SJSA1 (cell line): Measurements from ENCODE around the gene GPR39. TPM values are rescaled to one million over a fixed set of nuclear protein-coding genes. Genes with fewer than 3 reads are reported as not detected.

Experiments used
- DNase-seq, 2 experiments: peaks; one replicate each; pipeline ENCODE4 v3.0.0-alpha.2; 2015 to 2020; ENCODE audit warnings: low spot score in 2 of 2, low read depth in 1 of 2
- H3K27ac ChIP-seq: fragments of 250-450 bp; sonication (Bioruptor Pico); 2 replicates; pipeline ENCODE4 v1.5.1; 2020; ENCODE audit warnings: mild to moderate bottlenecking, moderate library complexity
- H3K27me3 ChIP-seq: fragments of 250-450 bp; sonication (Bioruptor Pico); replicated peaks from 2 replicates; pipeline ENCODE4 v1.5.1; 2020; ENCODE audit warnings: mild to moderate bottlenecking, moderate library complexity
- H3K36me3 ChIP-seq: fragments of 250-450 bp; sonication (Bioruptor Pico); 2 replicates; pipeline ENCODE4 v1.5.1; 2020; ENCODE audit warnings: mild to moderate bottlenecking
- H3K4me1 ChIP-seq: fragments of 250-450 bp; sonication (Bioruptor Pico); replicated peaks from 2 replicates; pipeline ENCODE4 v1.6.1; 2021; ENCODE audit warnings: mild to moderate bottlenecking
- H3K4me3 ChIP-seq: fragments of 250-450 bp; sonication (Bioruptor Pico); 2 replicates; pipeline ENCODE4 v1.5.1; 2020; ENCODE audit warnings: mild to moderate bottlenecking
- H3K9me3 ChIP-seq: fragments of 250-450 bp; sonication (Bioruptor Pico); replicated peaks from 2 replicates; pipeline ENCODE4 v1.5.1; 2020; ENCODE audit warnings: mild to moderate bottlenecking
- total RNA-seq: library from RNA; depleted of rRNA; stranded (reverse); fragments of >200 nt; shearing (Covaris generic); gene quantifications from 2 replicates; pipeline ENCODE4 v1.2.3, GENCODE V29; 2014

Gene GPR39
- total RNA-seq, 1 experiment from 2014 or later, result 2.6 TPM

- Histone ChIP-seq H3K36me3 (peaks cover 51% of the 10 kb centered on the region), H3K27ac (no peak overlapping the region), H3K4me1 (peaks cover 22% of the 10 kb centered on the region), H3K9me3 (no peaks in the 10 kb centered on the region), H3K4me3 (no peak overlapping the region), H3K27me3 (no peaks in the 10 kb centered on the region)
- DNase-seq, result no peak
These were observed 230.0 kb downstream of the GPR39 start for GRCh38 chr2:132646540-132647108.

- no peaks in the 10 kb centered on the region for H3K9me3 ChIP-seq
- no peaks in the 10 kb centered on the region for H3K27me3 ChIP-seq
- H3K27ac ChIP-seq, result peak overlapping the region; percentile 94
- H3K4me1 ChIP-seq, result peaks cover 49% of the 10 kb centered on the region
- peak; percentile 85 to 87 for DNase-seq
- H3K36me3 ChIP-seq, result peaks cover 23% of the 10 kb centered on the region
- no peak overlapping the region for H3K4me3 ChIP-seq
These were observed 234.8 kb downstream of the GPR39 start for GRCh38 chr2:132651115-132652045.

GRCh38 chr2:132652474-132652873 lies 235.9 kb downstream of the GPR39 start:
- Histone ChIP-seq H3K36me3 (peaks cover 31% of the 10 kb centered on the region), H3K4me3 (no peak overlapping the region), H3K27ac (peak overlapping the region; percentile 94), H3K27me3 (no peaks in the 10 kb centered on the region), H3K4me1 (peaks cover 60% of the 10 kb centered on the region), H3K9me3 (no peaks in the 10 kb centered on the region)
- peak; percentile 93 to 98 for DNase-seq

- peak in 1 of 2 experiments; percentile 19 for DNase-seq
These were observed 237.7 kb downstream of the GPR39 start for GRCh38 chr2:132654335-132654734.

GRCh38 chr2:132654968-132655367 lies 238.4 kb downstream of the GPR39 start:
- Histone ChIP-seq H3K4me3 (no peak overlapping the region), H3K9me3 (no peaks in the 10 kb centered on the region), H3K27me3 (no peaks in the 10 kb centered on the region), H3K27ac (no peak overlapping the region), H3K36me3 (peaks cover 53% of the 10 kb centered on the region), H3K4me1 (peaks cover 63% of the 10 kb centered on the region)
- DNase-seq, result no peak

More at GRCh38 chr2:132654335-132654734, 237.7 kb downstream of the GPR39 start:
- H3K4me1 ChIP-seq, result peaks cover 64% of the 10 kb centered on the region
- peaks cover 47% of the 10 kb centered on the region for H3K36me3 ChIP-seq
- H3K4me3 ChIP-seq, result no peak overlapping the region
- no peaks in the 10 kb centered on the region for H3K27me3 ChIP-seq
- H3K9me3 ChIP-seq, result no peaks in the 10 kb centered on the region
- H3K27ac ChIP-seq, result peak overlapping the region; percentile 94

- Histone ChIP-seq H3K9me3 (no peaks in the 10 kb centered on the region; the same call in 1 of the 2 replicates), H3K27ac (peak overlapping the region; percentile 23), H3K4me1 (peaks cover 49% of the 10 kb centered on the region), H3K36me3 (peaks cover 62% of the 10 kb centered on the region), H3K27me3 (no peaks in the 10 kb centered on the region), H3K4me3 (no peak overlapping the region)
- DNase-seq, result no peak
These were observed 239.8 kb downstream of the GPR39 start for GRCh38 chr2:132656266-132656975.

- DNase-seq, result no peak
- peaks cover 45% of the 10 kb centered on the region for H3K4me1 ChIP-seq
- no peaks in the 10 kb centered on the region for H3K27me3 ChIP-seq
- no peak overlapping the region for H3K4me3 ChIP-seq
- H3K36me3 ChIP-seq, result peaks cover 78% of the 10 kb centered on the region
- H3K27ac ChIP-seq, result no peak overlapping the region
- H3K9me3 ChIP-seq, result no peaks in the 10 kb centered on the region; the same call in 1 of the 2 replicates
These were observed 242.7 kb downstream of the GPR39 start for GRCh38 chr2:132659331-132659730.

GRCh38 chr2:132662732-132663131 lies 246.1 kb downstream of the GPR39 start:
- Histone ChIP-seq H3K27ac (no peak overlapping the region; the same call in 1 of the 2 replicates), H3K9me3 (no peaks in the 10 kb centered on the region; the same call in 1 of the 2 replicates), H3K27me3 (no peaks in the 10 kb centered on the region), H3K4me3 (no peak overlapping the region), H3K36me3 (peaks cover 95% of the 10 kb centered on the region), H3K4me1 (peaks cover 30% of the 10 kb centered on the region)
- peak in 1 of 2 experiments; percentile 39 for DNase-seq

- H3K27ac ChIP-seq, result no peak overlapping the region
- no peaks in the 10 kb centered on the region for H3K27me3 ChIP-seq
- H3K4me1 ChIP-seq, result peaks cover 38% of the 10 kb centered on the region
- no peaks in the 10 kb centered on the region; the same call in 1 of the 2 replicates for H3K9me3 ChIP-seq
- H3K36me3 ChIP-seq, result peaks cover 95% of the 10 kb centered on the region
- DNase-seq, result no peak
- no peak overlapping the region for H3K4me3 ChIP-seq
These were observed 247.5 kb downstream of the GPR39 start for GRCh38 chr2:132664096-132664495.

- H3K9me3 ChIP-seq, result no peaks in the 10 kb centered on the region
- H3K4me3 ChIP-seq, result no peak overlapping the region
- DNase-seq, result no peak
- H3K27ac ChIP-seq, result no peak overlapping the region
- no peaks in the 10 kb centered on the region for H3K27me3 ChIP-seq
- peaks cover 85% of the 10 kb centered on the region for H3K36me3 ChIP-seq
- H3K4me1 ChIP-seq, result peaks cover 44% of the 10 kb centered on the region
These were observed 249.0 kb downstream of the GPR39 start for GRCh38 chr2:132665401-132666140.

GRCh38 chr2:132667706-132668105 lies 251.1 kb downstream of the GPR39 start:
- peaks cover 67% of the 10 kb centered on the region for H3K36me3 ChIP-seq
- H3K4me1 ChIP-seq, result peaks cover 51% of the 10 kb centered on the region
- no peak for DNase-seq
- H3K27ac ChIP-seq, result no peak overlapping the region
- H3K27me3 ChIP-seq, result no peaks in the 10 kb centered on the region
- H3K4me3 ChIP-seq, result no peak overlapping the region
- no peaks in the 10 kb centered on the region for H3K9me3 ChIP-seq

GRCh38 chr2:132668189-132668823 lies 251.7 kb downstream of the GPR39 start:
- no peak overlapping the region for H3K4me3 ChIP-seq
- H3K27ac ChIP-seq, result no peak overlapping the region

More at GRCh38 chr2:132668189-132668823, 251.7 kb downstream of the GPR39 start:
- Histone ChIP-seq H3K27me3 (no peaks in the 10 kb centered on the region), H3K4me1 (peaks cover 46% of the 10 kb centered on the region), H3K36me3 (peaks cover 61% of the 10 kb centered on the region), H3K9me3 (no peaks in the 10 kb centered on the region)
- no peak for DNase-seq
